ENCODE measurements around the gene NHSL2.

The NHSL2 gene

GRCh38 chrX:72107841-72108595 lies 197.4 kb downstream of the NHSL2 start:
- H3K27ac ChIP-seq = no peak overlapping the region
- TF ChIP-seq ZFX (IDR thresholded peaks at IDR 0.05; ENCODE audit: borderline replicate concordance) (no peak), CTCF (IDR thresholded peaks at IDR 0.05) (no peak)

DNA sequence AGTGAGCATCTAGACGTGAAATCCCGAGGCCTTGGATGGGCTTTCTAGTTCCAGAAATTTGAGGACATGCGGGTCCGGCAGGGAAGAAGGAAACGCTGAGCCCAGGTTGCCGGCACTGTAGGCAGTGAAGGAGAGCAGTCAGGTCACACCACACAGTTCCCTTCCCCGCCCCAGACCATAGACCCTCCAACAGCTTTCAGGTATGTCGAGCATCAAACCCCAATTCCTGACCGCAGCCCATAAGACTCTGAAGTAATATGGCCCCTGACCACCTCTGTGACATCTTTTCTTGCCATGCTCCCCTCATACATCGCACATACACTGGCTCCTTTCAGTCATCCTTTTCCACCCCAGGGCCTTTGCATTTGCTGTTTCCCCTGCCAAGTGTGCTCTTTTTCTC lies 198.0 kb downstream of the NHSL2 start:
- TF ChIP-seq CTCF (IDR thresholded peaks at IDR 0.05) (no peak), ZFX (IDR thresholded peaks at IDR 0.05; ENCODE audit: borderline replicate concordance) (no peak)
- H3K27ac ChIP-seq = no peak overlapping the region

- TF ChIP-seq CTCF (IDR thresholded peaks at IDR 0.05) (no peak), ZFX (IDR thresholded peaks at IDR 0.05; ENCODE audit: borderline replicate concordance) (no peak)
- no peak overlapping the region for H3K27ac ChIP-seq
These were observed 199.6 kb downstream of the NHSL2 start for GRCh38 chrX:72110051-72110875.

DNA sequence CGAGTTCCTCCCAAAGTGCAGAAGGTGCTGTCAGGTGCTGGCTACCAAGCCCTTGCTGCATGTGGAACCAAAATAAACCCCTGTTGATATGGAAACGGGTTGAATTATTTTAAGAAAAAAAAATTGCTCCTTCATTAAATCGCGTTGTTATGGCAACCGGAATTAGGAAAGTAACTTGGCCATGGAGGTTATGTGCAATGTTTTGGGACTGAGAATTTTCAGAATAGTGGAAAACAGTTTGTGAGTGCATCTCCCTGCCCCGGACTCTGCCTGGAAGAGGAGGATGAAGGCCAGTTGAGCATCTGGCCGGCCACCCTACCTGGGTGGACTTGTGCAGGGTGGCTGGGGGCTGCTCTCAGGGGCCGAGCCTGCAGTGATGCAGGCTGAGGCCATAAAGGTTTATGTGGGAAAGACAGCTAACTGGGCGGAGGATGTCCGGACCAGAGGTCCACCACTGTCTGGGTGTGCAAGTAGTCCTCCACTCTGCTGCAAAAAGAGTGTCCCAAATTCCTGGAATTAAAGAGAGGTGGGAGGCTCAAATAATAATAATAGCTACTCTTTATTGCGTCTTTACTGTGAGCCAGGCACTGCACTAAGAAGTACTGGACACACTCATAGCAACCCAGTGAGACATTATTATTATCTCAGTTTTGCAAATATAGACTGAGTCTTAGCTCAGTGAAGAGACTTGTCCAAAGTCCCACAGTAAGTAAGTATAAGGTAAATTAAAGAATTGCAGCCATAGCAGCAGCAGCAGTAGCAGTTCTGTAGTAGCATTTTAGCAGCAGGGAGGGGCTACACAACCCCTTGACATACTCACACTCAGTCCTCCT lies 200.4 kb downstream of the NHSL2 start:
- TF ChIP-seq ZFX (IDR thresholded peaks at IDR 0.05; ENCODE audit: borderline replicate concordance) (no peak), CTCF (IDR thresholded peaks at IDR 0.05) (no peak)
- H3K27ac ChIP-seq = no peak overlapping the region

- H3K27ac ChIP-seq = no peak overlapping the region
- TF ChIP-seq CTCF (IDR thresholded peaks at IDR 0.05) (no peak), ZFX (IDR thresholded peaks at IDR 0.05; ENCODE audit: borderline replicate concordance) (no peak)
These were observed 202.8 kb downstream of the NHSL2 start for GRCh38 chrX:72113461-72113860.

GRCh38 chrX:72114306-72114705 lies 203.7 kb downstream of the NHSL2 start:
- no peak overlapping the region for H3K27ac ChIP-seq
- TF ChIP-seq ZFX (IDR thresholded peaks at IDR 0.05; ENCODE audit: borderline replicate concordance) (no peak), CTCF (IDR thresholded peaks at IDR 0.05) (no peak)

All from 22Rv1 (cell line).